Esophagus squamous epithelium (tissue), 5 donors: ENCODE data around the gene C12orf50. TPM values are rescaled to one million over a fixed set of nuclear protein-coding genes. Genes with fewer than 3 reads are reported as not detected.

ENCODE experiments used
- DNase-seq: peaks from one replicate; lab custom pipeline; 2025; lab: John Stamatoyannopoulos, UW
- H3K27ac ChIP-seq, 4 donors: fragments of 200-600 bp; sonication (generic); one replicate each; pipeline ENCODE4 v1.5.1; 2016 to 2019; ENCODE audit warnings: mild to moderate bottlenecking in 1 of 4
- H3K27me3 ChIP-seq, 4 donors: fragments of 200-600 bp; sonication (generic); 1 replicate in 3 of 4; 2 replicates in 1 of 4; pipeline versions ENCODE4 v1.5.1 to v1.6.0; 2017 to 2021; ENCODE audit warnings: antibody characterized with exemption in 1 of 4
- H3K36me3 ChIP-seq, 3 donors: fragments of 200-600 bp; sonication (generic); one replicate each; pipeline ENCODE4 v1.5.1; 2016 to 2019
- H3K4me1 ChIP-seq, 3 donors: fragments of 200-600 bp; sonication (generic); one replicate each; pipeline ENCODE4 v1.5.1; 2017 to 2019
- H3K4me3 ChIP-seq, 4 donors: fragments of 200-600 bp; sonication (generic); 1 replicate in 3 of 4; 2 replicates in 1 of 4; pipeline ENCODE4 v1.5.1; 2016 to 2019; ENCODE audit warnings: mild to moderate bottlenecking in 2 of 4, moderate library complexity in 1 of 4
- H3K9me3 ChIP-seq, 3 donors: fragments of 200-600 bp; sonication (generic); one replicate each; pipeline ENCODE4 v1.5.1; 2016 to 2019
- CTCF ChIP-seq, 6 experiments: fragments of 450-650 bp in 4 of 6; fragments of 200-600 bp in 2 of 6; sonication (generic) in 2 of 6; IDR thresholded peaks; one replicate each; pipeline ENCODE4 v1.5.1; 2016 to 2019; ENCODE audit warnings: antibody characterized with exemption in 6 of 6, mild to moderate bottlenecking in 4 of 6, moderate library complexity in 4 of 6
- POLR2A ChIP-seq, 4 donors: fragments of 450-650 bp; IDR thresholded peaks; one replicate each; pipeline ENCODE4 v1.6.1; 2017; ENCODE audit warnings: antibody characterized with exemption in 4 of 4, mild to moderate bottlenecking in 4 of 4, moderate library complexity in 3 of 4
- WGBS, 2 donors: methylation state at CpG; one replicate each; pipeline ENCODE4 v1.1.5; 2018; 5-methylcytosine and 5-hydroxymethylcytosine counted together
- intact Hi-C: fragments of 100-400 bp; cut with DNase I; formaldehyde crosslinking; loops from one replicate; pipeline ENCODE4 v1.15.0; 2022
- total RNA-seq, 4 donors: library from RNA; depleted of rRNA; stranded (reverse); fragments of >200 nt; gene quantifications; one replicate each; pipeline ENCODE4 v1.1.0, GENCODE V29; 2016
- donor health status: DM: yes; HTN: yes; CAD: no.

C12orf50 gene
- total RNA-seq, 4 donors from 2014 or later = not detected

GRCh38 chr12:88015825-88016224, 13.4 kb downstream of the C12orf50 start:
- no peak for DNase-seq
- no peak overlapping the region for H3K27ac ChIP-seq
- H3K4me3 ChIP-seq = no peak overlapping the region
- TF ChIP-seq POLR2A (IDR thresholded peaks at IDR 0.05) (no peak), CTCF (IDR thresholded peaks at IDR 0.05) (no peak)
- WGBS, 2 donors = 67 to 68% methylated on average over 1 of the region's 1 CpG
- peaks cover 0 to 13% (median 0%) of the 10 kb centered on the region in 3 donors for H3K9me3 ChIP-seq
- H3K36me3 ChIP-seq = no peaks in the 10 kb centered on the region
- intact Hi-C loops = no loop called here
- H3K27me3 ChIP-seq = no peaks in the 10 kb centered on the region
- no peaks in the 10 kb centered on the region for H3K4me1 ChIP-seq

DNA sequence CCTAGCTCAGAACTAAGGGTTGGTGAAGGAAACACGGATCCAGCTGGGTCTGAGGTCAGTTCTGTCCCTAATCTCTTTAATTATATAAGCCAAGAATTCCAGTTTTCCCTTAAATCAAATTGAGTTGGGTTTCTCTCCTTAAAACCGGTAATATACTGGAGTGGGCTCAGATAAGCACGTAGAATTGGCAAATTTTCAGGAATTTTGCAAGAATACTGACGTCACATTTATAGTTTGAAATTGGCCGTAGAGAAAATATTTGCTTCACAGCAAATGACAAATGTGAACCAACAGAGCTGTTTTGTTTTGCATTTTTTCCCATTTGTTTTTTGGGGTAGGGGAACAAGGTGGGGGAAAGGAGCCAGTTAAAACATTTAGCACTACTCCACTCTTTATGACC, 17.4 kb downstream of the C12orf50 start:
- no peak overlapping the region for H3K4me3 ChIP-seq
- WGBS, 2 donors = 68 to 77% methylated on average over 5 of the region's 5 CpGs
- no peak for TF ChIP-seq CTCF (IDR thresholded peaks at IDR 0.05)
- TF ChIP-seq POLR2A (IDR thresholded peaks at IDR 0.05) = no peak
- intact Hi-C loops = no loop called here
- H3K27me3 ChIP-seq = no peaks in the 10 kb centered on the region
- H3K36me3 ChIP-seq = no peaks in the 10 kb centered on the region
- H3K9me3 ChIP-seq = no peaks in the 10 kb centered on the region
- DNase-seq = no peak
- no peak overlapping the region for H3K27ac ChIP-seq
- H3K4me1 ChIP-seq = no peaks in the 10 kb centered on the region

GRCh38 chr12:88006351-88006750, 22.9 kb downstream of the C12orf50 start:
- no peak for DNase-seq
- Histone ChIP-seq H3K4me1 (no peaks in the 10 kb centered on the region), H3K27ac (no peak overlapping the region), H3K9me3 (peaks cover 0 to 13% (median 0%) of the 10 kb centered on the region in 3 donors), H3K4me3 (no peak overlapping the region), H3K27me3 (no peaks in the 10 kb centered on the region), H3K36me3 (no peaks in the 10 kb centered on the region)
- WGBS, 2 donors = 78 to 88% methylated on average over 3 to 4 of the region's 4 CpGs
- intact Hi-C loops = no loop called here
- TF ChIP-seq CTCF (IDR thresholded peaks at IDR 0.05) = no peak
- no peak for TF ChIP-seq POLR2A (IDR thresholded peaks at IDR 0.05)

GRCh38 chr12:88001327-88001726, 27.9 kb downstream of the C12orf50 start:
- WGBS, 2 donors = 67 to 83% methylated on average over 2 of the region's 2 CpGs
- DNase-seq = no peak
- H3K36me3 ChIP-seq = no peaks in the 10 kb centered on the region
- no peaks in the 10 kb centered on the region for H3K27me3 ChIP-seq
- no peak overlapping the region for H3K27ac ChIP-seq
- no peak overlapping the region for H3K4me3 ChIP-seq
- intact Hi-C loops = no loop called here
- TF ChIP-seq POLR2A (IDR thresholded peaks at IDR 0.05) (no peak), CTCF (IDR thresholded peaks at IDR 0.05) (no peak)
- peaks cover 0 to 12% (median 0%) of the 10 kb centered on the region in 3 donors for H3K9me3 ChIP-seq
- H3K4me1 ChIP-seq = no peaks in the 10 kb centered on the region

DNA sequence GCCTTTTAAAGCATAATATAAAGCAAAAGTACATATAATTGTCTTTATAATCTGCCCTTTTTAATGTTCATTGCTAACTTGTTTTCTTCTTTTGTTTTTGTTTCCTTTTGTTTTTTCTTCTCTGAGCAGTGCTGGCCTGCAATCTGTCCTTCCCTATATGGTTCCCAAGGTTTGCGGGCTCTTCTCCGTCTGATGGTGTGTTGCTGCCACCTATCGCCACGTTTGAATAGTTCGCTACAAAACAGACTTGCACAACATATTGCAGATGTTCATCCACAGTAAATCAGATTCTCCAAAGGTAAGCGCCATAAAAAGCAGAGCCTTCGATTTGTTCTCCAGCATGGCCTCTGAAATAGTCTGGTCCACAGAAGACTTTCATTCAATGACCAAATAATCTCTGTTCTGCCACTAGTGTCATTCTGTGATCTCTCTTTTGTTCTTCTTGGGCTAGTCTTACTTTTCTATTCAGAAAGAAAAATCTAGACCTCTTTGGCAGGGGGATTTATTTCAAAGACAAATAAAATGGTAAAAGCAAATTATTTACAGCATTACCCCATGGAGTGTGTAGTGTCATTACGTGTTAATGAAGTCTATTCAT, 33.5 kb downstream of the C12orf50 start:
- DNase-seq = no peak
- no peaks in the 10 kb centered on the region for H3K36me3 ChIP-seq
- TF ChIP-seq POLR2A (IDR thresholded peaks at IDR 0.05) = no peak
- peak; percentile 20 to 69 (median 58) for TF ChIP-seq CTCF (IDR thresholded peaks at IDR 0.05)
- intact Hi-C loops = no loop called here
- H3K27ac ChIP-seq = no peak overlapping the region
- 2 to 3% methylated on average over 8 of the region's 8 CpGs for WGBS, 2 donors
- no peaks in the 10 kb centered on the region for H3K9me3 ChIP-seq
- no peak overlapping the region for H3K4me3 ChIP-seq
- H3K27me3 ChIP-seq = no peaks in the 10 kb centered on the region
- H3K4me1 ChIP-seq = no peaks in the 10 kb centered on the region
